Mucosa of gallbladder (tissue), 1 donor: Measurements from ENCODE around the gene C5orf22. TPM values are rescaled to one million over a fixed set of nuclear protein-coding genes. Genes with fewer than 3 reads are reported as not detected.
"Not testable (repeated sequence)": the region's sequence is repeated elsewhere in the genome, so short reads cannot be mapped to it uniquely, and the experiment has no call there.

Source experiments
- DNase-seq: peaks from one replicate; pipeline ENCODE4 v3.0.0-alpha.2; 2020; ENCODE audit warnings: low spot score
- total RNA-seq: library from RNA; stranded (reverse); gene quantifications from one replicate; pipeline ENCODE4 v1.2.1, GENCODE V29; 2021
- donor health status: DM: no; HTN: no; CAD: no.

Gene C5orf22
- 21.8 TPM for total RNA-seq

GRCh38 chr5:31531888-31532547 lies at the start of gene C5orf22, which contains the start of gene DROSHA:
Gene C5orf22 (plus strand): TSS chr5:31532301. CDS start chr5:31532393, 92 bp downstream.
Gene DROSHA (minus strand): TSS chr5:31532093. CDS start chr5:31529059, 3,034 bp downstream.
- peak; percentile 96 for DNase-seq

GRCh38 chr5:31485376-31486207 lies 46.5 kb upstream of the C5orf22 start:
- DNase-seq, result no peak

- no peak for DNase-seq
These were observed 45.7 kb upstream of the C5orf22 start for GRCh38 chr5:31486441-31486840.

GRCh38 chr5:31487506-31487905 lies 44.6 kb upstream of the C5orf22 start:
- DNase-seq, result no peak

- no peak for DNase-seq
These were observed 39.2 kb upstream of the C5orf22 start for GRCh38 chr5:31492869-31493268.

GRCh38 chr5:31495336-31495735 lies 36.8 kb upstream of the C5orf22 start:
- DNase-seq, result no peak

GRCh38 chr5:31496301-31496700 lies 35.8 kb upstream of the C5orf22 start:
- no peak for DNase-seq

- no peak for DNase-seq
These were observed 35.2 kb upstream of the C5orf22 start for GRCh38 chr5:31496891-31497290.

- DNase-seq, result no peak
These were observed 31.8 kb upstream of the C5orf22 start for GRCh38 chr5:31500256-31500655.

- no peak for DNase-seq
These were observed 29.6 kb upstream of the C5orf22 start for GRCh38 chr5:31502506-31502905.

- no peak for DNase-seq
These were observed 27.6 kb upstream of the C5orf22 start for GRCh38 chr5:31504529-31504928.

- DNase-seq, result no peak
These were observed 20.8 kb upstream of the C5orf22 start for GRCh38 chr5:31511305-31511704.

GRCh38 chr5:31516802-31517201 lies 15.3 kb upstream of the C5orf22 start:
- DNase-seq, result no peak

- DNase-seq, result no peak
These were observed 9.1 kb upstream of the C5orf22 start for GRCh38 chr5:31523041-31523440.

GRCh38 chr5:31530541-31531265 lies 1.4 kb upstream of the C5orf22 start:
- no peak for DNase-seq

- DNase-seq, result no peak
These were observed 586 bp upstream of the C5orf22 start for GRCh38 chr5:31531543-31531887.

- no peak for DNase-seq
These were observed 2.5 kb downstream of the C5orf22 start for GRCh38 chr5:31534527-31535046.

GRCh38 chr5:31536873-31537272 lies 4.8 kb downstream of the C5orf22 start:
- DNase-seq, result no peak

- DNase-seq, result no peak
These were observed 5.2 kb downstream of the C5orf22 start for GRCh38 chr5:31537349-31537748.

- DNase-seq, result no peak
These were observed 5.8 kb downstream of the C5orf22 start for GRCh38 chr5:31537851-31538250.

GRCh38 chr5:31549114-31549513 lies 17.0 kb downstream of the C5orf22 start:
- DNase-seq, result not testable (repeated sequence)

GRCh38 chr5:31551878-31552277 lies 19.8 kb downstream of the C5orf22 start:
- no peak for DNase-seq
